HS-5 (cell line): Measurements from ENCODE around the gene SYT1.

Source experiments
- DNase-seq: peaks from one replicate; pipeline ENCODE4 v3.0.0-alpha.2; 2012; ENCODE audit warnings: low read depth

SYT1 gene

DNA sequence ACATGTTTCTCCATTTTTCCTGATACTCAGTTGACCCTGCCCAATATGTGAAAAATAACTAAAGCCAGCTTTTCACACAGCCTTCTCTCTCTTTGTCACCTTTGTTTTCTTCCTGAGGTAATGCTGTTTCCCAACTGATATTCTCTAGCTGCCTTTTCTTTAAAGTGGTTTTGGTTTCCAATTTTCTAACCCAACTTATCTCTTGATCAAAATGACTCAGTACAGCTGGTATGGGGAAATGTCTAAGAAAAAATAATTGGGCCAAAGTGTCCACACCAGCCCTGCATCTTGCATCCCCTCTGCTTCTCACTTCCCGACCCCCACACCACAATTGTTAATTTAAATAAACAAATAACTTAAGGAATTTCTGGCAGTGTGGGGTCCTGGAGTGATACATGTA is 193.8 kb downstream of the SYT1 start:
- DNase-seq: peak; percentile 24

- no peak for DNase-seq
Measured at GRCh38 chr12:79059557-79059956, 195.0 kb downstream of the SYT1 start.

GRCh38 chr12:79063258-79063657 is 198.7 kb downstream of the SYT1 start:
- no peak for DNase-seq

- no peak for DNase-seq
Measured at GRCh38 chr12:79067977-79068376, 203.4 kb downstream of the SYT1 start.

- no peak for DNase-seq
Measured at GRCh38 chr12:79069009-79069408, 204.4 kb downstream of the SYT1 start.

- no peak for DNase-seq
Measured at GRCh38 chr12:79071498-79071897, 206.9 kb downstream of the SYT1 start.

GRCh38 chr12:79073506-79073905 is 208.9 kb downstream of the SYT1 start:
- no peak for DNase-seq

GRCh38 chr12:79082595-79082994 is 218.0 kb downstream of the SYT1 start:
- DNase-seq: no peak

GRCh38 chr12:79083181-79083580 is 218.6 kb downstream of the SYT1 start:
- no peak for DNase-seq

DNA sequence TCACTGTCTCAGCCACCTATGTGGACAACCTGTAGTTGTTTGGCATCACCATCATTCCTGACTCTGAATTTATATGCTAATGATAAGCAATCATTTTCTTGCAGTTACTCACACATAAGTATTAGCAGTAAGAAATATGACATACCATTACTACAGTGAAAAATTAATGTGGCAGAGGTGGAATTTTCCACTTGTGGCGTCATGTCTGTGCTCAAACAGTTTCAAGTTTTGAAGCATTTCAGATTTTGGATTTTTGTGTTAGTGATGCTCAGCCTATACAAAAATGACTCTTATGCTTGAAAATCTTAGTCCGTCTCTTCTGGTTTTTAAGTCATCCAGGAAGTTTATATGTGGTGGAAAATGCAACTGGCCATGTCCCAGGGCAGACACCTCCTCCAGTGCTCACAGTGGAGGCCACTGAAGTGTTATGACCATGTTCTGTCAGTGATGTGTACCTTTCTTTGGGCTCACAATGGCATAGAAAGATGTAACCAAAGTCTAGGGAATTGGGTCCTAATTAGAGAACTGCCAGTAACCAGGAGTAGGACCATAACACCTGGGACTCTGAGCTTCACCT is 220.6 kb downstream of the SYT1 start:
- DNase-seq: no peak

- DNase-seq: no peak
Measured at GRCh38 chr12:79086541-79087296, 222.1 kb downstream of the SYT1 start.

DNA sequence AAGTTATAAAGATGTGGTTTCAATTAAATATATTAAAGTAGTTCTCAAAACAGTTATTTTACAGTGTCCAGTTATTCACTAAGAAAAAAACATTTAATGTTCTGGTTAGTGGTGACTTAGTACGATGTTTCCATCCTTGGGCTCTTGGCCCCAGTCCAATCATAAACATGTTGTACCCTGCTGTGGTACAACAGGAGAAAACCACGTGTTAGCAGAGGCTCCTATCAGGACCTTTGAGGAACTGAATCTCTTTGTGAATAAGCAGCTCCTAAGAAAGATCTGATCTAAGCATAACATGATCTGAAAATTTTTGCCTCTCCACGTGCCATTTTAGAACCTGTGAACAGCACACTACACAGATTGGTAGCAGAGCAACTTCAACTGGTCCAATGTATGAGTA is 234.0 kb downstream of the SYT1 start:
- no peak for DNase-seq

GRCh38 chr12:79108962-79109361 is 244.4 kb downstream of the SYT1 start:
- DNase-seq: no peak

DNA sequence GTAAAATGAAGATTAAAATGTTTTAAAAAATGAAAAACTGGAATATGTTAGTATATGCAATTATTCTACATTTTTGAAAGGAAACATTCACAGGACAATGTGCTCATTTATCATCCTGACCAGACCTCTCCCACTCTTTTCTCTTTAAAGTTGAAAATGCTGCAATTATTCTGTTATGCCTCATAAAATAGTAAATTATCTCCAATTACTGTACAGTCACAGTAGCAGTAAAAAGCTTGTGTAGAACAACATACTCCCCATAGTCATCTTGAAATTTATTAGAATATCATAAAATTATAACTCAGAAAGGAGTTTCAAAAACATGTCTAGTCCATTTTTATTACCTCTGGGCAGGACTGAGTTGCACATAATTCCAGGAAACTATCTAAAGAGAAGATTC is 250.3 kb downstream of the SYT1 start:
- DNase-seq: no peak

DNA sequence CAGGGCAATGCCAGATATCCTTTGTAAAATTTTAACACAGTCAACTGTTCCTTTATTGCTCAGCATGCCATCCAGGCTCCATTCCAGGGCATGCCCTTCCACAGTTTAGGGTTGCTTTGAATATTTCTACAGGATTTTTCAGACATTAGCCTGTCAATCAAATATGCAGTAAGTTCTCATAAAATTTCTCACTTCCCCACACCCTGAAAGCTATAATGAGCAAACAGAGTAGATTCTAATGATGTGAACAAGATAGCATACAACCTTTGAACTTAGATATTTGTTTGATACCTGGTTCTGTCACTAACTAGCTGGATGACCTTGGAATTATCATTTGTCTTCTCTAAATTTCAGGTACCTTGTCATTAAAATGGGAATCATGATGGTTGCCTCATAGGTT is 251.2 kb downstream of the SYT1 start:
- DNase-seq: no peak

DNA sequence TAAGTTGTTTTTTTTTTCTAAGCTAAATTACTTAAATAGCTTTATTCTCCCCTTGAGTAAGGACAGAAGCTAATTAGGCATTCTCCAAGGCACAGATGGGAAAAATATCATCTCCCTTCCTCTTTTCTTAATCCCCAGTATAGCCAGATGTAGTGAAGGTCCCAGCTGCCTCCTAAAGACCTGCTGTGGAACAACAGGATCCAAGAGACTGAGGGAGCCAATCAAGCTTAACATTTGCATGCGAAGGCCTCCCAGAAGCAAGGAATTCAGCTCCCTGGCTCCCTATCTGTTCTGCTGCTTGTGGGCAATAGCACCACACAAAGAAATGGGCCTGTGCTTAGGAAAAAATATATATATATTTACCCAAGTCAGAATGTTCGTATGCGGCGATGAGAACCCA is 255.2 kb downstream of the SYT1 start:
- no peak for DNase-seq

- no peak for DNase-seq
Measured at GRCh38 chr12:79121486-79121885, 256.9 kb downstream of the SYT1 start.

DNA sequence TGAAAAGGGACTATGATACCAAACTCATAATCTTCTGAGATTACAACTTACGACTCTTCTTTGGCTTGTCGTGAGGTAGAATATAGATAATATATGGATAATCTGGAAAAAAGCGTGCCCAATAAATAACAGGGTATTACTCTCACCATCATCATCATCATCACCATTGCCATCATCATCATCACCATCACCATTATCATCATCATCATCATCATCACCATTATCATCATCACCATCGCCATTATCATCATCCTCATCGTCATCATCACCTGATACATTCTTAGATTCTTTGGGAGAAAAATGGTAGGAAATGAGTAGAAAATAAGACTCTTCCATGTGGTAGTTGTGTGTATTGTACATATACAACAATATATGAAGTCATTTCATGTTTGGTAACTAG is 259.8 kb downstream of the SYT1 start:
- DNase-seq: no peak

GRCh38 chr12:79125358-79125757 is 260.8 kb downstream of the SYT1 start:
- no peak for DNase-seq

GRCh38 chr12:79127271-79127751 is 262.7 kb downstream of the SYT1 start:
- peak; percentile 82 for DNase-seq

GRCh38 chr12:79128956-79129355 is 264.4 kb downstream of the SYT1 start:
- no peak for DNase-seq

DNA sequence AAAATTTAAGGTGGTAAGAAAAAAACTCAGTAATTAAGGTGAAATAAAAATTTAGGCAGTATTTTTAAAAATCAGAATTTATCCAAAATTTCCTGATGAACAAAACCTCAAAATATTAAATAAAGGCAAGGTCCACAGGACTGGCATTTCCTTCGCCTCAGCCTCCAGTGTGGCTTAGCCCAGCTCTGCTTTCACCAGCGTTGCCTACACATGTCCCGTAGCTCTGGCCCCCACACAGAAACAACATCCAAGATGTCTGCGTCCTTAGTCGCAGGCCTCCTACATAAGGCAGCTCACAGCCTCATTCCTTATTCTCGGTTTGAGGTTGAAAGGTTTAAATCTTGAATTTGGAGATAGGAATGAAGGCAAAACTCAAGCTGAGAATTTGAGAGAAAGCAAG is 274.3 kb downstream of the SYT1 start:
- DNase-seq: no peak

- no peak for DNase-seq
Measured at GRCh38 chr12:79140711-79141110, 276.1 kb downstream of the SYT1 start.

DNA sequence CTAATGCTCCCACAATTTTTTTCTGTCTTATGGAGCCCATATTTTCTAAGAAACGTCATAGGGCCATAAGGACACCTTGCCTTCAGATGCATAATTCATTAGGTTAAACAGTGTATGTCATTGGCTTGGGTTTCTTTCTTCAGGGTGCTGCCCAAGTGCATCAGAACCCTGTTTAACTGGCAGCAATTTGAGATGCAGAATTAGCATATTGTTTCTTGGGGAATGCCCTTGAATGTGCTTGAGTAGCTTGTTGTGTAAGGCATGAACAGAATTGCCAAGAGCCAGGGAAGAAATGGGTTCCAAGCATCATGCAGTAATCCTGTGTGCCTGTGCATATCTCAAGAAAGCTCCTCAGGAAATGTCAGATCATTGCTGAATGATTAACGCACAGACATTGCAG is 277.2 kb downstream of the SYT1 start:
- no peak for DNase-seq
